HepG2 (cell line): ENCODE measurements around the gene SLC20A1. TPM values are rescaled to one million over a fixed set of nuclear protein-coding genes. Genes with fewer than 3 reads are reported as not detected.

ENCODE experiments used
- ATAC-seq: fragments of 200-7000 bp; cut with Tn5 transposase; 3 replicates; pipeline ENCODE4 v1.9.1; 2020; ENCODE audit warnings: mild to moderate bottlenecking, moderate library complexity
- BruUV-seq: library from RNA; stranded (reverse); fragments of 400-500 nt; replicated peaks from 2 replicates; lab custom pipeline; 2021; lab: Mats Ljungman, UMichigan
- CTCF ChIA-PET: fragments of 300-600 bp; formaldehyde crosslinking; extraction: SDS; loops from one replicate; lab custom pipeline; 2021; ENCODE audit warnings: low total read pairs, inconsistent platforms, low intra/inter-chr PET ratio; lab: Yijun Ruan, JAX
- POLR2A ChIA-PET: fragments of 350-600 bp; sonication (Branson Sonifier 250); formaldehyde crosslinking; loops from one replicate; lab custom pipeline; 2020; ENCODE audit warnings: antibody characterized with exemption, inconsistent platforms; lab: Yijun Ruan, JAX
- DNase-seq: peaks from one replicate; pipeline ENCODE4 v3.0.0-alpha.2; 2015; ENCODE audit warnings: low spot score
- FAIRE-seq: peaks from 3 replicates; lab custom pipeline; 2011; peaks lifted over from hg19 to GRCh38; lab: Jason Lieb, UNC
- H2AFZ ChIP-seq: one replicate; pipeline ENCODE4 v1.6.1; 2011; ENCODE audit warnings: low read length, inconsistent platforms
- H3K27ac ChIP-seq: fragments of 300-600 bp; 3 replicates; pipeline ENCODE4 v1.8.0; 2011; ENCODE audit warnings: mixed run types, mild to moderate bottlenecking, mixed read lengths, low read length, inconsistent platforms; ENCODE audit not compliant: insufficient read depth; ENCODE audit errors: extremely low read length
- H3K27me3 ChIP-seq, 2 experiments: fragments of 200-600 bp in 1 of 2; 2 replicates in 1 of 2; 3 replicates in 1 of 2; pipeline versions ENCODE4 v1.6.0 to v1.8.0; 2011; ENCODE audit warnings: low read length in 2 of 2, mild to moderate bottlenecking in 2 of 2, moderate library complexity in 2 of 2, inconsistent platforms in 1 of 2; ENCODE audit not compliant: insufficient read depth in 2 of 2, control insufficient read depth in 1 of 2
- H3K36me3 ChIP-seq, 2 experiments: fragments of 200-600 bp in 1 of 2; replicated peaks in 1 of 2; 2 replicates in 1 of 2; 3 replicates in 1 of 2; pipeline versions ENCODE4 v1.5.1 to v1.8.0; 2011; ENCODE audit warnings: low read length in 2 of 2, inconsistent platforms in 1 of 2; ENCODE audit not compliant: insufficient read depth in 2 of 2, control insufficient read depth in 1 of 2
- H3K4me1 ChIP-seq: 2 replicates; pipeline ENCODE4 v1.5.1; 2012; ENCODE audit warnings: low read length, inconsistent platforms; ENCODE audit not compliant: insufficient read depth
- H3K4me2 ChIP-seq: 2 replicates; pipeline ENCODE4 v1.6.0; 2011; ENCODE audit warnings: low read depth, low read length, inconsistent platforms
- H3K4me3 ChIP-seq, 3 experiments: fragments of 200-600 bp in 1 of 3; sonication (generic), shearing (Covaris generic) in 1 of 3; replicated peaks in 1 of 3; 2 replicates each; pipeline ENCODE4 v1.5.1; 2011 to 2016; ENCODE audit warnings: low read length in 3 of 3, inconsistent platforms in 2 of 3, low read depth in 2 of 3, mild to moderate bottlenecking in 2 of 3, control low read depth in 1 of 3, mixed read lengths in 1 of 3; ENCODE audit not compliant: insufficient read depth in 1 of 3
- H3K79me2 ChIP-seq: one replicate; pipeline ENCODE4 v1.6.1; 2011; ENCODE audit warnings: low read length, inconsistent platforms; ENCODE audit not compliant: insufficient read depth
- H3K9ac ChIP-seq: 2 replicates; pipeline ENCODE4 v1.6.0; 2011; ENCODE audit warnings: mild to moderate bottlenecking, low read depth, low read length, inconsistent platforms; ENCODE audit not compliant: insufficient read depth
- H3K9me3 ChIP-seq: 2 replicates; pipeline ENCODE4 v1.5.1; 2012; ENCODE audit warnings: mild to moderate bottlenecking, low read length
- H4K20me1 ChIP-seq: 2 replicates; pipeline ENCODE4 v1.6.0; 2011; ENCODE audit warnings: inconsistent platforms, mild to moderate bottlenecking, low read length, moderate library complexity; ENCODE audit not compliant: insufficient read depth
- BHLHE40 ChIP-seq: IDR thresholded peaks from 2 replicates; pipeline ENCODE4 v1.6.1; 2011; ENCODE audit warnings: low read length, improper control_type of control experiment
- CBX2 ChIP-seq, 2 experiments: fragments of 200-600 bp in 1 of 2; sonication (generic); formaldehyde crosslinking in 1 of 2; IDR thresholded peaks; 2 replicates each; pipeline versions ENCODE4 v1.7.0 to v1.8.1; 2018 to 2022; ENCODE audit warnings: low read depth in 2 of 2, low read length in 1 of 2, mild to moderate bottlenecking in 1 of 2, missing genetic modification reagents in 1 of 2
- IKZF1 ChIP-seq: fragments of 450-650 bp; IDR thresholded peaks from 2 replicates; pipeline ENCODE4 v1.7.1; 2016
- MAFK ChIP-seq, 2 experiments: IDR thresholded peaks in 1 of 2; conservative IDR thresholded peaks in 1 of 2; 2 replicates each; pipeline ENCODE4 v1.6.1; 2011; ENCODE audit warnings: improper control_type of control experiment in 2 of 2, low read length in 2 of 2
- ZNF205 ChIP-seq: IDR thresholded peaks from 2 replicates; pipeline ENCODE4 v1.6.1; 2018; ENCODE audit warnings: missing biosample characterization, missing genetic modification reagents
- ZNF367 ChIP-seq: sonication (generic); formaldehyde crosslinking; IDR thresholded peaks from 2 replicates; pipeline ENCODE4 v1.4.0; 2020; ENCODE audit warnings: missing genetic modification reagents, borderline replicate concordance
- ZNF879 ChIP-seq: sonication (generic); formaldehyde crosslinking; IDR thresholded peaks from 2 replicates; pipeline ENCODE4 v1.8.1; 2023; ENCODE audit warnings: missing genetic modification reagents
- ZSCAN31 ChIP-seq: sonication (generic); formaldehyde crosslinking; IDR thresholded peaks from 2 replicates; pipeline ENCODE4 v1.5.0; 2020; ENCODE audit warnings: low read depth, mild to moderate bottlenecking, missing genetic modification reagents
- WGBS: methylation state at CpG from one replicate; pipeline ENCODE4 v1.1.6; 2017; ENCODE audit warnings: low lambda C conversion rate; 5-methylcytosine and 5-hydroxymethylcytosine counted together
- in situ Hi-C: cut with HindIII; loops from 2 replicates; pipeline ENCODE4 v1.10.0; 2017; ENCODE audit warnings: low pct_unique_long_range_greater_than_20kb; ENCODE audit not compliant: extremely low pct_ligation_motif_present
- intact Hi-C: fragments of 100-400 bp; cut with micrococcal nuclease; formaldehyde crosslinking; loops from one replicate; pipeline ENCODE4 v1.10.0; 2022; ENCODE audit not compliant: unreplicated experiment
- polyA plus RNA-seq, 8 experiments: library from polyadenylated mRNA; depleted of rRNA in 3 of 8; stranded (reverse) in 7 of 8; unstranded in 1 of 8; fragments of >200 nt; fragmentation: Illumina TruSeq in 4 of 8; extraction: Trizol in 4 of 8; gene quantifications; 2 replicates each; pipeline versions ENCODE4 v1.2.1 to v1.2.3, GENCODE V29; 2011 to 2016; ENCODE audit warnings: low read depth in 4 of 8, missing spikeins in 1 of 8, mixed read lengths in 1 of 8; ENCODE audit not compliant: insufficient read depth in 1 of 8
- total RNA-seq, 5 experiments: library from RNA; depleted of rRNA; stranded (reverse); fragments of >200 nt; fragmentation: Illumina TruSeq; extraction: Trizol; gene quantifications; 2 replicates each; pipeline ENCODE4 v1.2.3, GENCODE V29; 2016; ENCODE audit warnings: low read depth in 1 of 5
- TF ChIP-seq, protein P1 (sequence below): IDR thresholded peaks from 2 replicates; pipeline ENCODE4 v1.4.0; 2020; ENCODE audit warnings: mild to moderate bottlenecking, missing genetic modification reagents
- TF ChIP-seq, protein P2 (sequence below): sonication (generic); formaldehyde crosslinking; IDR thresholded peaks from 2 replicates; pipeline ENCODE4 v1.4.0; 2020; ENCODE audit warnings: mild to moderate bottlenecking, missing genetic modification reagents
- TF ChIP-seq, protein P3 (sequence below): sonication (generic); formaldehyde crosslinking; IDR thresholded peaks from 2 replicates; pipeline ENCODE4 v1.8.1; 2023; ENCODE audit warnings: mild to moderate bottlenecking, inconsistent platforms, moderate library complexity, missing genetic modification reagents, borderline replicate concordance

Gene SLC20A1
- total and polyA plus RNA-seq, 2 of the 13 experiments (the other 11 are each of a cell fraction or from before 2014, with no cell fraction given): 54.0 to 85.9 TPM

DNA sequence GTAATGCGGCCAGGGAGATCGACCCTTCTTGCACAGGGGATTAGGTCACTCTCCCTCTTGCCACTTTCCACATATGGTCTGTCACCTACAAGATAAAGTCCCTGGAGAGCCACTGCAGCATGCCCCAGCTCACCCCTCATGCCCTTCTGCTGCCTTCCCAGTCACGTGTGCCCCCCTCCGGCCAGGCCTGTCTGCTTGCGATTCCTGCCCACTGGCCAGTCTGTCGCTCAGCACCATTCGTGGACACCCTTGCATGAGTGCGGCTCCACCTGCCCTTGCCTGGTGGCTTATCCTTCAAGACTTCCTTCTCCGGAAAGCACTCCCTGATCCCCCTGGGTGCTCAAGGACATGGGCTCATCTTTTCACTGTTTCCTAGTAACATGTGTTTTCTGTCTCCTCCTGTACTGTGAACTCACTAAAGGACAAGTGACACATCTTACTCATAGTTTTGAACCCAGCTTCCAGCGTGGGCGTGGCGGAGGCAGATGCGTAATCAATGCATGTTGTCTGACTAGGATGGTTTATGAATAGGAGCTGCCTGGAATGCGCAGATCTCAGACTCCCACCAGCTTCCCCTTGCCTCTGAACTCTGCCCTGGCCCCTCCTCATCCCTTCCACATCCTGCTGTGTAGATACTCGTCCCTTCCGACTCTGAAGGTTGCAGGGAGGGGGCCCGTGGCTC, 67.3 kb downstream of the SLC20A1 start:
- no peaks in the 10 kb centered on the region for H3K9me3 ChIP-seq
- H3K79me2 ChIP-seq: no peaks in the 10 kb centered on the region
- peak; percentile 82 for ATAC-seq
- 25% methylated on average over 17 of the region's 17 CpGs for WGBS
- in situ Hi-C loops: no loop called here
- H3K36me3 ChIP-seq: no peaks in the 10 kb centered on the region
- peak; percentile 30 for FAIRE-seq
- peak; percentile 75 for DNase-seq
- H2AFZ ChIP-seq: no peak overlapping the region
- H3K27me3 ChIP-seq: peaks cover 2 to 27% of the 10 kb centered on the region in 2 experiments; a peak in 4 of 5 replicates
- ChIA-PET POLR2A (interaction anchor here (0.6 to 1.3 kb wide), 4 partner anchors 12 to 112 kb away, joined by 3 to 7 read pairs (median 4); no protein-coding TSS in a partner anchor), CTCF (no interaction called here)
- BruUV-seq: no TSS peak
- peaks cover 15% of the 10 kb centered on the region for H3K4me1 ChIP-seq
- H4K20me1 ChIP-seq: no peaks in the 10 kb centered on the region
- intact Hi-C loops: no loop called here
- no peak overlapping the region for H3K27ac ChIP-seq
- no peak overlapping the region for H3K9ac ChIP-seq
- H3K4me2 ChIP-seq: peak overlapping the region; percentile 54
- peak overlapping the region in 1 of 3 experiments; percentile 38; a peak in 1 of 6 replicates for H3K4me3 ChIP-seq
- no peak for TF ChIP-seq CBX2 (IDR thresholded peaks at IDR 0.05; ENCODE audit: low read depth, low read length)
- TF ChIP-seq CBX2 (CRISPR knock-in tag; IDR thresholded peaks at IDR 0.05; ENCODE audit: low read depth): peak; percentile 65; the same call in 1 of the 2 replicates
- TF ChIP-seq, protein P1, sequence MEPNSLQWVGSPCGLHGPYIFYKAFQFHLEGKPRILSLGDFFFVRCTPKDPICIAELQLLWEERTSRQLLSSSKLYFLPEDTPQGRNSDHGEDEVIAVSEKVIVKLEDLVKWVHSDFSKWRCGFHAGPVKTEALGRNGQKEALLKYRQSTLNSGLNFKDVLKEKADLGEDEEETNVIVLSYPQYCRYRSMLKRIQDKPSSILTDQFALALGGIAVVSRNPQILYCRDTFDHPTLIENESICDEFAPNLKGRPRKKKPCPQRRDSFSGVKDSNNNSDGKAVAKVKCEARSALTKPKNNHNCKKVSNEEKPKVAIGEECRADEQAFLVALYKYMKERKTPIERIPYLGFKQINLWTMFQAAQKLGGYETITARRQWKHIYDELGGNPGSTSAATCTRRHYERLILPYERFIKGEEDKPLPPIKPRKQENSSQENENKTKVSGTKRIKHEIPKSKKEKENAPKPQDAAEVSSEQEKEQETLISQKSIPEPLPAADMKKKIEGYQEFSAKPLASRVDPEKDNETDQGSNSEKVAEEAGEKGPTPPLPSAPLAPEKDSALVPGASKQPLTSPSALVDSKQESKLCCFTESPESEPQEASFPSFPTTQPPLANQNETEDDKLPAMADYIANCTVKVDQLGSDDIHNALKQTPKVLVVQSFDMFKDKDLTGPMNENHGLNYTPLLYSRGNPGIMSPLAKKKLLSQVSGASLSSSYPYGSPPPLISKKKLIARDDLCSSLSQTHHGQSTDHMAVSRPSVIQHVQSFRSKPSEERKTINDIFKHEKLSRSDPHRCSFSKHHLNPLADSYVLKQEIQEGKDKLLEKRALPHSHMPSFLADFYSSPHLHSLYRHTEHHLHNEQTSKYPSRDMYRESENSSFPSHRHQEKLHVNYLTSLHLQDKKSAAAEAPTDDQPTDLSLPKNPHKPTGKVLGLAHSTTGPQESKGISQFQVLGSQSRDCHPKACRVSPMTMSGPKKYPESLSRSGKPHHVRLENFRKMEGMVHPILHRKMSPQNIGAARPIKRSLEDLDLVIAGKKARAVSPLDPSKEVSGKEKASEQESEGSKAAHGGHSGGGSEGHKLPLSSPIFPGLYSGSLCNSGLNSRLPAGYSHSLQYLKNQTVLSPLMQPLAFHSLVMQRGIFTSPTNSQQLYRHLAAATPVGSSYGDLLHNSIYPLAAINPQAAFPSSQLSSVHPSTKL (CRISPR knock-in tag): 0 out of 2 replicates have a peak, but pooled peaks have one; percentile 8
- TF ChIP-seq IKZF1: no peak
- TF ChIP-seq, protein P2, sequence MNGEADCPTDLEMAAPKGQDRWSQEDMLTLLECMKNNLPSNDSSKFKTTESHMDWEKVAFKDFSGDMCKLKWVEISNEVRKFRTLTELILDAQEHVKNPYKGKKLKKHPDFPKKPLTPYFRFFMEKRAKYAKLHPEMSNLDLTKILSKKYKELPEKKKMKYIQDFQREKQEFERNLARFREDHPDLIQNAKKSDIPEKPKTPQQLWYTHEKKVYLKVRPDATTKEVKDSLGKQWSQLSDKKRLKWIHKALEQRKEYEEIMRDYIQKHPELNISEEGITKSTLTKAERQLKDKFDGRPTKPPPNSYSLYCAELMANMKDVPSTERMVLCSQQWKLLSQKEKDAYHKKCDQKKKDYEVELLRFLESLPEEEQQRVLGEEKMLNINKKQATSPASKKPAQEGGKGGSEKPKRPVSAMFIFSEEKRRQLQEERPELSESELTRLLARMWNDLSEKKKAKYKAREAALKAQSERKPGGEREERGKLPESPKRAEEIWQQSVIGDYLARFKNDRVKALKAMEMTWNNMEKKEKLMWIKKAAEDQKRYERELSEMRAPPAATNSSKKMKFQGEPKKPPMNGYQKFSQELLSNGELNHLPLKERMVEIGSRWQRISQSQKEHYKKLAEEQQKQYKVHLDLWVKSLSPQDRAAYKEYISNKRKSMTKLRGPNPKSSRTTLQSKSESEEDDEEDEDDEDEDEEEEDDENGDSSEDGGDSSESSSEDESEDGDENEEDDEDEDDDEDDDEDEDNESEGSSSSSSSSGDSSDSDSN (CRISPR knock-in tag): peak; percentile 28; the same call in 1 of the 2 replicates
- TF ChIP-seq ZNF367: no peak
- no peak for TF ChIP-seq MAFK (conservative IDR thresholded peaks at IDR 0.05 in 1 of 2, IDR thresholded peaks at IDR 0.05 in 1 of 2; ENCODE audit: low read length in 2 of 2)
- no peak for TF ChIP-seq ZNF879 (CRISPR knock-in tag)
- TF ChIP-seq ZSCAN31 (CRISPR knock-in tag): no peak
- TF ChIP-seq BHLHE40: peak; percentile 54; the same call in 1 of the 2 replicates
- TF ChIP-seq, protein P3, sequence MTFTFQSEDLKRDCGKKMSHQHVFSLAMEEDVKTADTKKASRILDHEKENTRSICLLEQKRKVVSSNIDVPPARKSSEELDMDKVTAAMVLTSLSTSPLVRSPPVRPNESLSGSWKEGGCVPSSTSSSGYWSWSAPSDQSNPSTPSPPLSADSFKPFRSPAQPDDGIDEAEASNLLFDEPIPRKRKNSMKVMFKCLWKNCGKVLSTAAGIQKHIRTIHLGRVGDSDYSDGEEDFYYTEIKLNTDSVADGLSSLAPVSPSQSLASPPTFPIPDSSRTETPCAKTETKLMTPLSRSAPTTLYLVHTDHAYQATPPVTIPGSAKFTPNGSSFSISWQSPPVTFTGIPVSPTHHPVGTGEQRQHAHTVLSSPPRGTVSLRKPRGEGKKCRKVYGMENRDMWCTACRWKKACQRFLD (CRISPR knock-in tag): no peak
- TF ChIP-seq ZNF205 (CRISPR knock-in tag): 0 out of 2 replicates have a peak, but pooled peaks have one; percentile 22
